ENCODE results near the gene SIX2. TPM values are rescaled to one million over a fixed set of nuclear protein-coding genes. Genes with fewer than 3 reads are reported as not detected.

Gene SIX2
- total RNA-seq, 4 donors from 2014 or later, result 0.14 to 0.32 TPM; not detected in 2

DNA sequence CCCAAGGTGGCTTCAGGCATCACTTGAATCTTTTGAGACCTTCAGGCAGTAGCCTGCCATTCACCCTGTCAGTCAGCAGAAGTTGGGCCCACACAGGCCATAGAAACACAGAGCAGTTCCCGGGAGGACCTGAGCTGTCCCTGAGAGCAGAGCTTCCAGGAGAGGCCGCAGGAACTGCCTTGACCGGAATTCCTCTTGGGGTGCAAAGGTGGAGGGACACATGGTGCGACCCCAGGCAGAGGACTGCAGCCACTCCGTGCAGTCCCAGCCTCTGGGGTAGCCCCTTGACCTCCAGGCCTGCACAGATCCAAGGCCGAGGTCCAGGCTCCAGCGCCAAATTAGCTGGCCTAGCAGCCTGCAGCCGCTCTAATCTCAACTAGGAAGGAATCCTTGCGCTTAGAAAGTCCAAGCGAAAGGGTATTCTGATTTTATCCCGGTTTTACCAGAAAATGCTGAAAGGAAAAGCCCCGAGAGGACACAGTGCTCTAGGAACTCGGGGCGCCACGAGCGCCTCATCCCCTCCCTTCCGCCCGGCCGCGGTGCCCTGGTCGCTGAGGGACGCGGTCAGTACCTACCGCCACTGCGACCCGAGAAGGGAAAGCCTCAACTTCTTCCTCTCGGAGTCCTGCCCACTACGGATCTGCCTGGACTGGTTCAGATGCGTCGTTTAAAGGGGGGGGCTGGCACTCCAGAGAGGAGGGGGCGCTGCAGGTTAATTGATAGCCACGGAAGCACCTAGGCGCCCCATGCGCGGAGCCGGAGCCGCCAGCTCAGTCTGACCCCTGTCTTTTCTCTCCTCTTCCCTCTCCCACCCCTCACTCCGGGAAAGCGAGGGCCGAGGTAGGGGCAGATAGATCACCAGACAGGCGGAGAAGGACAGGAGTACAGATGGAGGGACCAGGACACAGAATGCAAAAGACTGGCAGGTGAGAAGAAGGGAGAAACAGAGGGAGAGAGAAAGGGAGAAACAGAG, 5.4 kb downstream of the SIX2 start:
- in situ Hi-C loops (cut with MboI; ENCODE audit: low pct_ligation_motif_present in 1 of 4, low pct_unique_long_range_greater_than_20kb in 1 of 4, low sequenced_read_pairs in 3 of 4), result no loop called here
- intact Hi-C loops (cut with DNase I; ENCODE audit: low total_unique reads), result no loop called here

DNA sequence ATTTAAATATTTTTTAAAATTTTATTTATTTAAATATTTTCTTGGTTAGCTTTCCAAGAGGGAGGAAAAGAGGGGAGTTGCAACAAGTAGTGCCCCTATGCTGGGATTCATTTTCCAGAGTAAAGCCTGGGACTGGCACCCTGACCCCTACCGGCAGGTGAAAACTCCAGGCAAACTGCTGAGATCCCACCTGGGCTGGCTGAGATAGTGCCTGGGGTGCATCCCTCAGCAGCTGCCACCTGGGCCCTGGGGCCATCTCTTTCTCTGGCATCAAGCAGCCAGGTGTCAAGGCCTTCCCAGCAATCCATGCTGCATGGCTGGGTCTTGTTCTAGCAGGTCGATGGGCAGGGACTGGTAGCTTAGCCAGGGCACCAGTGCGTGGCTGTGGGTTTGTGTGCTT, 6.6 kb downstream of the SIX2 start:
- Histone ChIP-seq H3K27ac (no peak overlapping the region), H3K36me3 (no peaks in the 10 kb centered on the region), H3K4me1 (peaks cover 10 to 31% (median 20%) of the 10 kb centered on the region in 4 donors), H3K9me3 (no peaks in the 10 kb centered on the region), H3K27me3 (peaks cover 100% of the 10 kb centered on the region), H3K4me3 (no peak overlapping the region)
- TF ChIP-seq, protein P1, sequence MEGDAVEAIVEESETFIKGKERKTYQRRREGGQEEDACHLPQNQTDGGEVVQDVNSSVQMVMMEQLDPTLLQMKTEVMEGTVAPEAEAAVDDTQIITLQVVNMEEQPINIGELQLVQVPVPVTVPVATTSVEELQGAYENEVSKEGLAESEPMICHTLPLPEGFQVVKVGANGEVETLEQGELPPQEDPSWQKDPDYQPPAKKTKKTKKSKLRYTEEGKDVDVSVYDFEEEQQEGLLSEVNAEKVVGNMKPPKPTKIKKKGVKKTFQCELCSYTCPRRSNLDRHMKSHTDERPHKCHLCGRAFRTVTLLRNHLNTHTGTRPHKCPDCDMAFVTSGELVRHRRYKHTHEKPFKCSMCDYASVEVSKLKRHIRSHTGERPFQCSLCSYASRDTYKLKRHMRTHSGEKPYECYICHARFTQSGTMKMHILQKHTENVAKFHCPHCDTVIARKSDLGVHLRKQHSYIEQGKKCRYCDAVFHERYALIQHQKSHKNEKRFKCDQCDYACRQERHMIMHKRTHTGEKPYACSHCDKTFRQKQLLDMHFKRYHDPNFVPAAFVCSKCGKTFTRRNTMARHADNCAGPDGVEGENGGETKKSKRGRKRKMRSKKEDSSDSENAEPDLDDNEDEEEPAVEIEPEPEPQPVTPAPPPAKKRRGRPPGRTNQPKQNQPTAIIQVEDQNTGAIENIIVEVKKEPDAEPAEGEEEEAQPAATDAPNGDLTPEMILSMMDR (IDR thresholded peaks at IDR 0.05), result no peak
- TF ChIP-seq EP300 (IDR thresholded peaks at IDR 0.05; ENCODE audit: low read depth) (no peak), POLR2A (IDR thresholded peaks at IDR 0.05) (no peak), POLR2AphosphoS5 (IDR thresholded peaks at IDR 0.05) (no peak)
- in situ Hi-C loops (cut with MboI; ENCODE audit: low pct_ligation_motif_present in 1 of 4, low pct_unique_long_range_greater_than_20kb in 1 of 4, low sequenced_read_pairs in 3 of 4) (no loop called here), intact Hi-C loops (cut with DNase I; ENCODE audit: low total_unique reads) (no loop called here)
- DNase-seq, result no peak
- 30 to 67% methylated on average over 2 to 3 of the region's 3 CpGs for WGBS, 2 donors (ENCODE audit: low coverage in 1 of 2)

More for the DNA sequence above, 5.4 kb downstream of the SIX2 start:
- DNase-seq, result no peak
- H3K27me3 ChIP-seq, result peaks cover 100% of the 10 kb centered on the region
- no peaks in the 10 kb centered on the region for H3K9me3 ChIP-seq
- no peaks in the 10 kb centered on the region for H3K36me3 ChIP-seq
- peaks cover 14 to 39% (median 29%) of the 10 kb centered on the region in 4 donors for H3K4me1 ChIP-seq
- H3K4me3 ChIP-seq, result peak overlapping the region in 2 of 4 donors; percentile 6 to 37
- no peak overlapping the region for H3K27ac ChIP-seq
- 10 to 23% methylated on average over 4 to 36 of the region's 41 CpGs for WGBS, 2 donors (ENCODE audit: low coverage in 1 of 2)
- TF ChIP-seq POLR2A (IDR thresholded peaks at IDR 0.05) (no peak), EP300 (IDR thresholded peaks at IDR 0.05; ENCODE audit: low read depth) (no peak)

DNA sequence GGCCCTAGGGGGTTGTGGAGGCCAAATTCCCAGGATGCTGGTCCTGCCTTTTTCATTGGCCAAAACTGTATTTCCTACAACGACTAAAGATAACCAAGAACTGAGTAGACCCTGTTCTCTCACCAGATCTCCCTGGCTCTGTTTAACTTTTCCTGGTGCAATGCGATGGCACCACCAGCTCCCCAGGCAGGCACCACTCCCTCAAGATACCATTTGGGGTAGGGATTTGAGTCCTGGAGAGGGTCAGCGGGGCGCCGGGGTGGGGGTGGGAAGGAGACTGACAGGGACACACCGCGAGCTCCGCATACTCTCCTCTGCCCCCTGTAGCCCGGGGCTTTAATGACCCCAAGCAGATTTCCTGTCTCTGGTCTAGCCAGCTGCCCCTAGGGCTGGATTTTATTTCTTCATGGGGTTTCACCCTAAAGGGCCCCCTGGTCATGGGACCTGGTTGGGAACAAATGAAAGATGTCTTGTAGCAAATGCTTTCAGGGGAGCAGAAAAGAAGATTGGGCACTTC, 7.3 kb downstream of the SIX2 start:
- in situ Hi-C loops (cut with MboI; ENCODE audit: low pct_ligation_motif_present in 1 of 4, low pct_unique_long_range_greater_than_20kb in 1 of 4, low sequenced_read_pairs in 3 of 4) (no loop called here), intact Hi-C loops (cut with DNase I; ENCODE audit: low total_unique reads) (no loop called here)
- H3K27me3 ChIP-seq, result peaks cover 100% of the 10 kb centered on the region
- WGBS, 2 donors (ENCODE audit: low coverage in 1 of 2), result 23% methylated on average over 9 of the region's 9 CpGs; no CpG with 5 or more reads in 1 of the 2 donors
- no peak overlapping the region for H3K4me3 ChIP-seq
- no peaks in the 10 kb centered on the region for H3K36me3 ChIP-seq
- H3K9me3 ChIP-seq, result no peaks in the 10 kb centered on the region
- no peak overlapping the region for H3K27ac ChIP-seq
- peaks cover 10 to 31% (median 20%) of the 10 kb centered on the region in 4 donors for H3K4me1 ChIP-seq
- no peak for DNase-seq
- TF ChIP-seq POLR2A (IDR thresholded peaks at IDR 0.05) (no peak), POLR2AphosphoS5 (IDR thresholded peaks at IDR 0.05) (no peak), EP300 (IDR thresholded peaks at IDR 0.05; ENCODE audit: low read depth) (no peak)
- TF ChIP-seq, protein P1 (IDR thresholded peaks at IDR 0.05), result no peak

DNA sequence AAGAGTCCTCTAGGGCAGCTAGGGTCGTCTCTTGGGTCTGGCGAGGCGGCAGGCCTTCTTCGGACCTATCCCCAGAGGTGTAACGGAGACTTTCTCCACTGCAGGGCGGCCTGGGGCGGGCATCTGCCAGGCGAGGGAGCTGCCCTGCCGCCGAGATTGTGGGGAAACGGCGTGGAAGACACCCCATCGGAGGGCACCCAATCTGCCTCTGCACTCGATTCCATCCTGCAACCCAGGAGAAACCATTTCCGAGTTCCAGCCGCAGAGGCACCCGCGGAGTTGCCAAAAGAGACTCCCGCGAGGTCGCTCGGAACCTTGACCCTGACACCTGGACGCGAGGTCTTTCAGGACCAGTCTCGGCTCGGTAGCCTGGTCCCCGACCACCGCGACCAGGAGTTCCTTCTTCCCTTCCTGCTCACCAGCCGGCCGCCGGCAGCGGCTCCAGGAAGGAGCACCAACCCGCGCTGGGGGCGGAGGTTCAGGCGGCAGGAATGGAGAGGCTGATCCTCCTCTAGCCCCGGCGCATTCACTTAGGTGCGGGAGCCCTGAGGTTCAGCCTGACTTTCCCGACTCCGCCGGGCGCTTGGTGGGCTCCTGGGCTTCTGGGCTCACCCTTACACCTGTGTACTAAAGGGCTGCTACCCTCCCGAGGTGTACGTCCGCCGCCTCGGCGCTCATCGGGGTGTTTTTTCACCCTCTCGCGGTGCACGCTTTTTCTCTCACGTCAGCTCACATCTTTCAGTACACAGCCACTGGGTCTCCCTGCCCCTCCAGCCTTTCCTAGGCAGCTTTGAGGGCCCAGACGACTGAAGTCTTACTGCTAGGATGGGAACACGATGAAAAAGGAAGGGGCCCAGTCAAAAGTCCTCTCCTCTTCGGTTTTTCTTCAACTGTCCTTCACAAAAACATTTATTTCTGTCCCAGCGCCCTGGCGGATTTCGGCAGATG, 8.1 kb downstream of the SIX2 start:
- WGBS, 2 donors (ENCODE audit: low coverage in 1 of 2), result 4 to 14% methylated on average over 18 to 60 of the region's 61 CpGs
- no peaks in the 10 kb centered on the region for H3K9me3 ChIP-seq
- no peak for TF ChIP-seq POLR2A (IDR thresholded peaks at IDR 0.05)
- no peak for TF ChIP-seq POLR2AphosphoS5 (IDR thresholded peaks at IDR 0.05)
- in situ Hi-C loops (cut with MboI; ENCODE audit: low pct_ligation_motif_present in 1 of 4, low pct_unique_long_range_greater_than_20kb in 1 of 4, low sequenced_read_pairs in 3 of 4) (no loop called here), intact Hi-C loops (cut with DNase I; ENCODE audit: low total_unique reads) (no loop called here)
- H3K36me3 ChIP-seq, result no peaks in the 10 kb centered on the region
- H3K27ac ChIP-seq, result no peak overlapping the region
- no peak for DNase-seq
- H3K4me1 ChIP-seq, result peaks cover 10 to 31% (median 20%) of the 10 kb centered on the region in 4 donors
- peak overlapping the region in 2 of 4 donors; percentile 22 to 43 for H3K4me3 ChIP-seq
- peaks cover 100% of the 10 kb centered on the region for H3K27me3 ChIP-seq
